Activated CD4-positive, alpha-beta T cell treated with anti-CD3 and anti-CD28 coated beads, Interleukin-2, Interleukin-4, amounts not matched to agents 100 ng/mL and 50 ng/mL, durations not matched to agents 16 hours and 8 hours (primary cell): ENCODE measurements around the gene PITPNM3.
"Not testable (repeated sequence)": the region's sequence is repeated elsewhere in the genome, so short reads cannot be mapped to it uniquely, and the experiment has no call there.

ENCODE experiments used
- DNase-seq: peaks from one replicate; pipeline ENCODE4 v3.0.0-alpha.2; 2020; ENCODE audit warnings: low spot score

PITPNM3 gene

GRCh38 chr17:6556121-6557039, at the start of gene PITPNM3:
Gene PITPNM3, minus strand, starts transcription at chr17:6556555. Its CDS starts 149 bp downstream, at chr17:6556406.
- DNase-seq: no peak

DNA sequence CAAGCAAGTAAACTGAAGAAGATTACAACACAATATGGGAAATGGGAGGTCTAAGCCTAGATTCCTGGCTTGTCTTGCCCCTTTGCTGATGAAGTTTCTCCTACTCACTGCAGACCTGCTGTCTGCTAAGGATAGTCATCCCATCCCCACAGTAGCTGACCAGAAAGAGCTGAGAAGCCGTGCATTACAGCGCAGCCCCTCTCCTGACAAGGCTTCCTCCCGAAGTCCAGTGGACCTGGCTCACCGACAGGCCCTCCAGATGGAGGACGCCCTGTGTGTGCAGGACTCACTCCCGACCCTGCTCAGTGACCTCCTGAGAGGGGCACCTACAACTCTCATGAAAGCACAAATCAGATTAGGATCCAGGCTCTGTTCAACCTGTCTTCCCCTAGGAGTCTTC, 48.8 kb upstream of the PITPNM3 start:
- no peak for DNase-seq

- no peak for DNase-seq
Observed at GRCh38 chr17:6603744-6604325, 47.5 kb upstream of the PITPNM3 start.

GRCh38 chr17:6602141-6602540, 45.8 kb upstream of the PITPNM3 start:
- no peak for DNase-seq

- no peak for DNase-seq
Observed at GRCh38 chr17:6599364-6599763, 43.0 kb upstream of the PITPNM3 start.

DNA sequence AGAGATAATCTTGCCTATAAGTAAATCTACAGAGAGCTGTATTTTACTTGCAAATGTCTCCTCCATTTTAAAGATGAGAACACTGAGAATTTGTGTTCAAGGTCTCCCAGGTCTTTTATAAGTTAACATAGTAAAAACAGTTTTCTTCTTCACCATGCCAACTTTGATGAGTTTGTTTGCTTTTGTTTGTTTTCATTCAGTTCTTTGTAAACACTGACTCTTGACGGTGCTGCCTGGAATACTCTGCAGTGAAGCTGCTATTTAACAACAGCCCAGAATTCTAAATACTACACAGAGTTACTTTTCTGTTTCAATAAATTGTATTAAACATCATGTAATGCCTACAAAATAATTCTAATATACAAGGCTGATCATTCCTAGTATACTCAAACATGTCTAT, 41.4 kb upstream of the PITPNM3 start:
- no peak for DNase-seq

DNA sequence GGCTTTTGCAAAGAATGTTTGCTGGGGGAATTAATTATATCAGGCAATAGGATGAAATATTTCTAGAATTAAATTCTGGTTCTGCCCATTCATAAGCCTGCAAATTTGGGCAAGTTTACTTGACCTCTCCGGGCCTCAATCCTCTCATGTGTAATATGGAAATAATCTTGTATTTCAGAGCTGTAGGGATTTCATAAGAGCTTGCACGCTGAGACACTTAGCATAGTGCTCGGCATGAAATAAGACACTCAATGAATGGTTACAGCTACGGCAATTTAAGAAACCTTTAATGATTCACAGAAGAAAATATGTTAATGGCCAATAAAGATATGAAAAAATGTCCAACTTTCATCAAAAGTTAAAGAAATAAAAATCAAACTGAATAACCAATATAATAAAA, 40.6 kb upstream of the PITPNM3 start:
- no peak for DNase-seq

DNA sequence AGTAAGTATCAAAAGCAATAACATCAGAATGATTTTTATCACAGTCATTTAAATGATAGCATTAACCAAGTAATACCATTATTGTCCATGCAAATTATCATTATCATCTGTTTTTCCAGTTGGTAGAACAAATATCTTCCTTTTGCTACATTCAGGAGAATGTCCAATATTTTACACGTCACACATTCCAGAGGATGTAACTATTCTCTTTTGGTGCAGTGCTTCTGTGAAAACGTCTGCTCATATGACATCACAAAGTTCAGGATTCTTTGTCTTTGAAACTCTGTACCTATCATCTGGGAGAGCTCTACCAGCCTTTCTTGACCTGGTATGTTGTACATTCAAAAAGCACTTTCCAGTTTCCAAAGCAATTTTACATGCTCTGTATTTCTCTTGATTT, 40.2 kb upstream of the PITPNM3 start:
- no peak for DNase-seq

GRCh38 chr17:6596081-6596480, 39.7 kb upstream of the PITPNM3 start:
- no peak for DNase-seq

DNA sequence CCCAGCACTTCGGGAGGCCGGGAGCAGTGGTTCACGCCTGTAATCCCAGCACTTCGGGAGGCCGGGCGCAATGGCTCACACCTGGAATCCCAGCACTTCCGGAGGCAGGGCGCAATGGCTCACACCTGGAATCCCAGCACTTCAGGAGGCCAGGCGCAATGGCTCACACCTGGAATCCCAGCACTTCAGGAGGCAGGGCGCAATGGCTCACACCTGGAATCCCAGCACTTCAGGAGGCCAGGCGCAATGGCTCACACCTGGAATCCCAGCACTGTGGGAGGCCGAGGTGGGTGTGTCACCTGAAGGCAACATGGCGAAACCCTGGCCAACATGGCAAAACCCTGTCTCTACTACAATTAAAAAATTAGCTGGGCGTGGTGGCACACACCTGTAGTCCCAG, 37.0 kb upstream of the PITPNM3 start:
- DNase-seq: not testable (repeated sequence)

DNA sequence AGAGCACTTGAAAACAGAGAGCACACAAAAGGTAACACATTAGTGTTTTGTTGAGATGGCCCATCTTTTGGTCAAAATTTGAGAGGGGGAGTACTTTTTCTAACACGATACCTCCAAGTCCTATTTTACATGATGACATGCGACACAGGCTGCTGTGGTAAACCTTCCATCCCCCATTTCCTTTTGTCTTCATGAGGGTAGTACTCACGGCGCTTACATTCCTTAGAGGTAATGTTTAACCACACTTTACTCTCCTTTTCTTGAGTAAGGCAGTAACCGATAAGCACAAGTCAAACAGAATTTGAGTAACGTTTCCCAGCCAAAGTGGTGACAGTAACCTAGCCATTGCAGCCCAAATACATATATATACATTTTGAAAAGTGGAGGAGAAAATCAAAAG, 35.8 kb upstream of the PITPNM3 start:
- no peak for DNase-seq

GRCh38 chr17:6591599-6592158, 35.3 kb upstream of the PITPNM3 start:
- DNase-seq: no peak

DNA sequence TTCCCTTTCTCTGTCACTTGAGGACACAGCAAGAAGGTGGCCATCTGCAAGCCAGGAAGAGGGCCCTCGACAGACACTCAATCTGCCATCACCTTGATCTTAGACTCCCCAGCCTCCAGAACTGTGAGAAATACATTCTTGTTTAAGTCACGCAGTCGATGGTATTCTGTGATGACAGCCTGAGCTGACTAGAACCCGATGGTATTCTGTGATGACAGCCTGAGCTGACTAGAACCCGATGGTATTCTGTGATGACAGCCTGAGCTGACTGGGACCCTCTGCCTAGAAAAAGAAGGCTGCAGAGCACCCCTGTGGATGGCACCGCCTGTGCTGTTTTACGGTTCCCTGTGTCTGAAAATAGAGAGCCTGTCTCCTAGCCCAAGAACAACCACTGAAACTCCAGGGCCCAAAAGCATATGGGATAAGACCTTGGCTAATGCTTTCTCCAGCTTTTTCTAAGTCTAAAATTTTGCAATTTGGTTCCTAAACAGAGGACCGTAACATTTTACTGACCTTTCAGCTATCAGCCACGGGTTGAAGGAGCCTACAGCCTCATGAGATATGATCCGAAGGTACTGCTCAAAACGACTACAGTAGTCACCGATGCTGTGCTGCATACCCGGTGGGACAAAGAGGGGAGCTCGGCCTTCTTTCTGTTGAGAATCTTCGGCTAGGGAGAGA, 33.1 kb upstream of the PITPNM3 start:
- no peak for DNase-seq

DNA sequence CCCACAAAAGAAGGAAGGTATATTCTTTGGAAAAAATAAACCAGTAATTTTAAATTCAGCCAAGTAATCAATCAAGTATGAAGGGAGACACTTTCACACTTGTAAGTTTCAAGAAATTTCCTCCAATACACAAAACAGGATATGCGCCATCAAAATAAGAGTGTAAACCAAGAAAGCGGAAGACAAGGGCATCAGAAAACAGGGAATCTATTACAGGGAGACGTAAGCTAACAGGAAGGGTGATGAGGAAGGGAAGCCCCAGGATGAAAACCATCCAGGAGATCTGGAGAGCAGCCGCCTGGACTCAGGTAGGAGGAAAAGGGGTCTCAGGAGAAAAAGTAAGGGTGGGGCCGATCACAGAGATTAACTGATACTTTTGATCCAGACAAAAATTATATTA, 31.8 kb upstream of the PITPNM3 start:
- DNase-seq: no peak

DNA sequence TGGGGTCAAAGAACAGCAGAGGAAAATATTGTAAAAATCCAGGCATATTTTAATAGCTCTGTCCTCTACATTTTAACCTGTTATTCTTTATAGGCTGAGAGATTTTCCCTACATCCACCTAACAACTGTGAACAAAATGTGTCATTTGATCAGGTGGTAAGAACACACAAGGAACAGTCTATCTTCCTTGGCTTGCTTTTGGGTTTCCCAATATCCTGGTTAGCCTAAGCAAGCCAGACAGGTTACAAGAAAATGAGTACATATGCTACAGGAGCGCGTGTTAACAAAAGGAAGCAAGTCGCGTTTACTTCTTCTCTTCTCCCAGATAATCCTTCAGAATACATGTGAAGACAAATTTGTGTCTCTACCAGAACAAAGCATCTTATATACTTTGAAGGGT, 31.0 kb upstream of the PITPNM3 start:
- DNase-seq: no peak

- no peak for DNase-seq
Observed at GRCh38 chr17:6583411-6583810, 27.1 kb upstream of the PITPNM3 start.

- no peak for DNase-seq
Observed at GRCh38 chr17:6580625-6581024, 24.3 kb upstream of the PITPNM3 start.

DNA sequence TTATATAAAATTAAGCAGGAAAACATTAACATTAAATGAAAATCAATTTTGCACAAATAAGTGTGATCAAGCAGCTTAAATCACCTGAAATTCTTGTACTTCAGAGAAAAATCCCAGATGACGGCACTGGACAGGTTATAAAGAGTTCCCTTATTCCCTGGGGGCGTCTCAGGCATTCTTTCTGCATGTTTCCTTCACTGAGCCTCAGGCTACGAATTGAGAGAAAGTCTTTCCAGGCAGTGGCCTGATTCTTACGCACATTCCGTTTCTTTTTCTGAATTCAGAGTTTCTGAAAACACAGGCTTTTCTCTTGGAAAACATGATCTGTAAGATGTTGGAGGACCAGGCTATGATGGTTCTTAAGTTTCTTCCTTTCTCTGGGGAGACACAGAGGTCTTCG, 22.1 kb upstream of the PITPNM3 start:
- DNase-seq: no peak

DNA sequence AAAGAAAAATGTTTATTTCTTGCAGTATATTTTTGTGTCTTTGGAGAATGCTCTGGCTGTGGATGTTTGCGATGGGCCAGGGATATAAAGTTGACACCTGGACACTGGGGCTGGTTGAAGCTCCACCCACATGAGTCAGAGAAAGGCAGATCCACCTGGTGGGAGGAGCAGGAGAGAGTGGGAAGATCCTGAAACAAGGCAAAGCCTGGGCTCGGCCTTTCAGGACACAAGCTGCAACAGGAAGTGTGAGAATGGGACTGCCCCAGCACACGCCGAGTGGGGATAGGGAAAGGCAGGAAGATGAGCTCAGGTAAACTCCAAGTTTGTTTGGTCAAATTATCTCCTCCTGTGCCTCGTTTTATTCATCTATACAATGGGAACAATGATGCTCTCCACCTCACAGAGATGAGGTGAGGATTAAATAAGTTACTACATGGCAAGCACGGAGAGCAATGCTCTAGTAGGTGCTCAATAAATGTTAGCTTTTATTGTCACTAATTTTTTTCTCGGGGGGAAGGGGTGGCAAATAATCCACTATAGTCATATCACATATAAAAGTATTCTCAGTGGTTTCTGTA, 21.4 kb upstream of the PITPNM3 start:
- no peak for DNase-seq

DNA sequence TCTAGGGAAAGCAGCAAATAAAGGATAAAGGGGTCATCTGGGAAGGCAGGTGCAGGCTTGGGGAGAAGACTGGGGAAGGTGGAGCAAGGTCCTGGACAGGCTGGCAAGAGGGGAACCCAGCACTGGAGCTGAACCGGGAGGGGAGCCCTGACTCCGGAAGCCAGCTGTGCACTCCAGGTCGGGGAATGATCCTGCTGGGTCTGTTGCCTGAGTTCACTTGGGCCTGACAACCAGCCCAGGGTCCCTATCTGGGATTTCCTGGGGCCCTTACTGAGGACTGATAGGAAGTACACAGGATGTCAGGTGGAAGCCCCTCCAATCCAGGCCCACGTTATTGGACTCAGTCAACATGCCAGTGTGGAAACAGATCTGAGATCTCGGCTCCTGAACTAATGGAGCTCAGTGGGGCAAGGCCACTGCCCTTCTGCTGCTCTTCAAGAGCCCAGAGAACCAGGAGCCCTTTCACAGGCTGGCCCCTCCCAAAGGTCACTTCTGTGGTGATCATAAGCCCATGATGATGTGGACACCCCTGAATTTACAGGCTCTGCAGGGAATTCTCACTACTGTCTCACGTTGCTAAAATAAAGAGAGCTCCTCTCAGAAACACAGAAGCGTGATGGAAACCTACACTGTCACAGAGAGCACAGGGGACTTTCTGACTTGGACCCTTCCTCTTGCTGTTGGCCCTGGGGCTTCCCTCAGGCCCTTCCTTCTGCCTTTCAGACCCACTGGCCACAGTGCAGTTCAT, 19.9 kb upstream of the PITPNM3 start:
- no peak for DNase-seq

GRCh38 chr17:6575596-6575988, 19.2 kb upstream of the PITPNM3 start:
- DNase-seq: no peak
